Thyroid gland (tissue), 4 donors: ENCODE measurements around the gene MBD3. TPM values are rescaled to one million over a fixed set of nuclear protein-coding genes. Genes with fewer than 3 reads are reported as not detected.

ENCODE experiments used
- DNase-seq, 2 donors: peaks; one replicate each; pipeline ENCODE4 v3.0.0-alpha.2; 2019
- H3K27ac ChIP-seq, 3 donors: fragments of 200-600 bp; sonication (generic); 1 replicate in 2 of 3; 2 replicates in 1 of 3; pipeline ENCODE4 v1.5.1; 2016 to 2019; ENCODE audit warnings: mild to moderate bottlenecking in 1 of 3, moderate library complexity in 1 of 3
- H3K27me3 ChIP-seq: fragments of 200-600 bp; sonication (generic); one replicate; pipeline ENCODE4 v1.5.1; 2019
- H3K36me3 ChIP-seq, 2 donors: fragments of 200-600 bp; sonication (generic); one replicate each; pipeline ENCODE4 v1.5.1; 2016 to 2019
- H3K4me1 ChIP-seq, 2 donors: fragments of 200-600 bp; sonication (generic); one replicate each; pipeline ENCODE4 v1.5.1; 2017 to 2019
- H3K4me3 ChIP-seq, 3 donors: fragments of 200-600 bp; sonication (generic); replicated peaks in 1 of 3; 1 replicate in 2 of 3; 2 replicates in 1 of 3; pipeline ENCODE4 v1.5.1; 2016; ENCODE audit warnings: mild to moderate bottlenecking in 1 of 3
- H3K9me3 ChIP-seq: fragments of 200-600 bp; sonication (generic); one replicate; pipeline ENCODE4 v1.5.1; 2017
- CTCF ChIP-seq, 6 experiments: fragments of 200-600 bp in 3 of 6; fragments of 450-650 bp in 3 of 6; sonication (generic) in 3 of 6; IDR thresholded peaks; one replicate each; pipeline ENCODE4 v1.5.1; 2016 to 2019; ENCODE audit warnings: antibody characterized with exemption in 6 of 6, mild to moderate bottlenecking in 2 of 6, inconsistent platforms in 1 of 6, moderate library complexity in 1 of 6
- POLR2A ChIP-seq, 2 donors: fragments of 450-650 bp; IDR thresholded peaks; one replicate each; pipeline ENCODE4 v1.6.1; 2017; ENCODE audit warnings: antibody characterized with exemption in 2 of 2, mild to moderate bottlenecking in 2 of 2, moderate library complexity in 1 of 2
- WGBS, 2 donors: methylation state at CpG; one replicate each; pipeline ENCODE4 v1.1.5; 2017; 5-methylcytosine and 5-hydroxymethylcytosine counted together
- intact Hi-C: fragments of 100-400 bp; cut with DNase I; formaldehyde crosslinking; loops from one replicate; pipeline ENCODE4 v1.15.1; 2023
- total RNA-seq, 4 donors: library from RNA; depleted of rRNA; stranded (reverse); fragments of >200 nt; gene quantifications; one replicate each; pipeline ENCODE4 v1.2.3, GENCODE V29; 2016

The MBD3 gene
- total RNA-seq, 4 donors from 2014 or later = 58.2 to 149 (median 115) TPM

GRCh38 chr19:1620502-1620901 is 27.8 kb upstream of the MBD3 start:
- 92 to 94% methylated on average over 9 to 11 of the region's 11 CpGs for WGBS, 2 donors
- intact Hi-C loops = no loop called here

GRCh38 chr19:1619703-1620102 is 27.0 kb upstream of the MBD3 start:
- no peak for TF ChIP-seq POLR2A (IDR thresholded peaks at IDR 0.05)
- TF ChIP-seq CTCF (IDR thresholded peaks at IDR 0.05) = no peak
- H3K36me3 ChIP-seq = peaks cover 26 to 42% of the 10 kb centered on the region in 2 donors
- no peak overlapping the region for H3K27ac ChIP-seq
- H3K27me3 ChIP-seq = no peaks in the 10 kb centered on the region
- no peaks in the 10 kb centered on the region for H3K4me1 ChIP-seq
- WGBS, 2 donors = 93 to 95% methylated on average over 18 of the region's 18 CpGs
- intact Hi-C loops = no loop called here
- H3K4me3 ChIP-seq = no peak overlapping the region
- no peak for DNase-seq
- H3K9me3 ChIP-seq = no peaks in the 10 kb centered on the region

More at GRCh38 chr19:1620502-1620901, 27.8 kb upstream of the MBD3 start:
- H3K36me3 ChIP-seq = peaks cover 18 to 34% of the 10 kb centered on the region in 2 donors
- DNase-seq = no peak
- no peak for TF ChIP-seq CTCF (IDR thresholded peaks at IDR 0.05)
- no peak for TF ChIP-seq POLR2A (IDR thresholded peaks at IDR 0.05)
- H3K9me3 ChIP-seq = no peaks in the 10 kb centered on the region
- H3K27me3 ChIP-seq = no peaks in the 10 kb centered on the region
- H3K4me1 ChIP-seq = no peaks in the 10 kb centered on the region
- no peak overlapping the region for H3K27ac ChIP-seq
- H3K4me3 ChIP-seq = no peak overlapping the region

- DNase-seq = no peak
- Histone ChIP-seq H3K27ac (no peak overlapping the region), H3K4me1 (no peaks in the 10 kb centered on the region), H3K36me3 (peaks cover 33 to 45% of the 10 kb centered on the region in 2 donors), H3K27me3 (no peaks in the 10 kb centered on the region), H3K9me3 (no peaks in the 10 kb centered on the region), H3K4me3 (no peak overlapping the region)
- intact Hi-C loops = no loop called here
- TF ChIP-seq CTCF (IDR thresholded peaks at IDR 0.05) (no peak), POLR2A (IDR thresholded peaks at IDR 0.05) (no peak)
- WGBS, 2 donors = 90 to 93% methylated on average over 2 to 12 of the region's 26 CpGs
These were observed 26.4 kb upstream of the MBD3 start for GRCh38 chr19:1619094-1619439.

- 76 to 81% methylated on average over 17 to 24 of the region's 24 CpGs for WGBS, 2 donors
- no peaks in the 10 kb centered on the region for H3K9me3 ChIP-seq
- peak in 4 of 6 experiments; percentile 14 to 38 (median 31) for TF ChIP-seq CTCF (IDR thresholded peaks at IDR 0.05)
- TF ChIP-seq POLR2A (IDR thresholded peaks at IDR 0.05) = no peak
- H3K27me3 ChIP-seq = no peaks in the 10 kb centered on the region
- H3K36me3 ChIP-seq = peaks cover 30 to 40% of the 10 kb centered on the region in 2 donors
- no peak overlapping the region for H3K4me3 ChIP-seq
- intact Hi-C loops = no loop called here
- DNase-seq = peak; percentile 37 to 40
- H3K4me1 ChIP-seq = no peaks in the 10 kb centered on the region
- no peak overlapping the region for H3K27ac ChIP-seq
These were observed 25.8 kb upstream of the MBD3 start for GRCh38 chr19:1618157-1619093.

- Histone ChIP-seq H3K9me3 (no peaks in the 10 kb centered on the region), H3K4me3 (no peak overlapping the region), H3K36me3 (peaks cover 36% of the 10 kb centered on the region in 2 donors), H3K27me3 (no peaks in the 10 kb centered on the region), H3K27ac (no peak overlapping the region), H3K4me1 (no peaks in the 10 kb centered on the region)
- intact Hi-C loops = no loop called here
- WGBS, 2 donors = 80 to 83% methylated on average over 4 of the region's 4 CpGs
- no peak for DNase-seq
- TF ChIP-seq CTCF (IDR thresholded peaks at IDR 0.05) = no peak
- no peak for TF ChIP-seq POLR2A (IDR thresholded peaks at IDR 0.05)
These were observed 24.2 kb upstream of the MBD3 start for GRCh38 chr19:1616875-1617274.
